Measurements from ENCODE around the gene FAM222A.

FAM222A gene

DNA sequence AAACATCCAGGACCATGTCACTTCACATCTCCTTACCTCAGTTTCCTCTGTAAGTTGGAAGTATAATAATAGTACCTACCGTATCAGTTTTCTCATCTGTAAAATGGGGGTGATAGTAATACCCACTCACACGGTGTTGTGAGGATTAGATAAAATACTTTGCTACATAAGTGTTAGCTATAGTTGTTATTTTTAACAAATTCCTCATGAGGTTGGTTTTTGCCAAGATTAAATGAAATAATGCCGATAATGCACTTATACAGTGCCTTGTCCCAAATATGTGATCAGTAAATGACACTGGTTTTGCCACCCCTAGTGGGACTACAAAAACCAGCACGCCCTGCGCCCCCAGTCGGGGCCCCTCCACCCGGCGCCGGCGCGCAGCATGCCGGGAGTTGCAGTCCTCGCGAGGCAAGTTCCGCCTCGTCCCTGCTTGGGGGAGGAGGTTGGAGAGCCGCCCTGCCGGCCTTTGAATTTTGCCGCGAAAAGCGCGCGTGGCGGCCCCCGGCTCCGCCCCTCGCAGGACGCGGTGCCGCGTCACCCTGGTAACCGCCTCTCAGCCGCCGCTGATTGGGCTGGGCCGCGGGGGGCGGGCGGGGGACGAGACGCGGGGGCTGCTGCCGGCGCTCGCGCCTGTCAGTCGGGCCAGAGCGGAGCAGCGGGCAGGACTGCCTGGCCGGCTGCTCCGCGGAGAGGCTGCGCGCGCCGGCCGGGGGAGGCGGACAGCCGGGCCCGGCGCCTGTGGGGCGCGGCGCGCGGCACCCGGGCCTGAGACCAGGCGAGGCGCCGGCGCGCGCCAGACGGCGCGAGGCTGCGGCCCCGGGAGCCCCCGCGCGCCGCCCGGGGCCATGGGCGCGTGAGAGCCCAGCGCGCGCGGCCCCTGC lies at the start of gene FAM222A:
TSS of gene FAM222A (plus strand) at position 639 of the 884 bp plus-strand sequence. CDS start 30,322 bp downstream, outside the sequence.
- DNase-seq: peak; percentile 78

- DNase-seq: no peak
Observed at GRCh38 chr12:109664402-109664801, 49.2 kb upstream of the FAM222A start.

DNA sequence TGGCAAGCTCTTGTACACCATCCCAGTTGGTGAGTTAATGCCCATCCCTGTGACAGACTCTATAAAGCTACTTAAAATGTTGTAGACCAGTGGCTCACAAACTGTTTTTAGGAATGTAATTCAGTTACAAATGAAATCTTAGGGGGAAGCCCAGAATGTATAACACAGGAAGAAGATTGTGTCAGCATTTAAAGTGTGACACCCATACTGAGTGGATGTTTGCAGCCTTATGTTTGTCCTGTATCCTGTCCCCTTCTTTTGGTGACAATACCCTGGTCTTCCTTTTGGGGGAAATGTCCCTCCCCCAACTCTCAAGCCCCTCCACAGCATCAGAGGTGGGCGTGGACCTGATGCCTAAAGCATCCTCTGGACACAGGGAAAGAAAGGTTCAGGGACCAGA lies 47.6 kb upstream of the FAM222A start:
- DNase-seq: no peak

GRCh38 chr12:109670731-109671130 lies 42.9 kb upstream of the FAM222A start:
- DNase-seq: no peak

DNA sequence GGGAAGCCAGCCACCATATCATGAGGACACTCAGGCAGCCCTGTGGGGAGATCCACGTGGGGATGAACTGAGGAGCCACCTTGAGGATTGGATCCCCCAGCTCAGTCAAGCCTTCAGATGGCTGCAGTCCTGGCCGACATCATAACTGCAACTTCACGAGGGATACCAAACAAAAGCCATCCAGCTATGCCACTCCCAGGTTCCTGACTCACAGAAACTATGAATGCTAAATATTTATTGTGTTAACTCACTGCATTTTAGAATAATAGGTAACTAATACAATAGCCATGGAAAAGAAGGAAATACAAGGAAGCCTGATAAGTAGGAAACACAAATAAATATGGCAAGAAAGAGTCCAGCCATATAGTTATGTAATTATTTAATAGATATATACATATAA lies 42.1 kb upstream of the FAM222A start:
- no peak for DNase-seq

GRCh38 chr12:109673379-109673778 lies 40.2 kb upstream of the FAM222A start:
- no peak for DNase-seq

- DNase-seq: no peak
Observed at GRCh38 chr12:109673884-109674283, 39.7 kb upstream of the FAM222A start.

GRCh38 chr12:109675411-109675810 lies 38.2 kb upstream of the FAM222A start:
- no peak for DNase-seq

DNA sequence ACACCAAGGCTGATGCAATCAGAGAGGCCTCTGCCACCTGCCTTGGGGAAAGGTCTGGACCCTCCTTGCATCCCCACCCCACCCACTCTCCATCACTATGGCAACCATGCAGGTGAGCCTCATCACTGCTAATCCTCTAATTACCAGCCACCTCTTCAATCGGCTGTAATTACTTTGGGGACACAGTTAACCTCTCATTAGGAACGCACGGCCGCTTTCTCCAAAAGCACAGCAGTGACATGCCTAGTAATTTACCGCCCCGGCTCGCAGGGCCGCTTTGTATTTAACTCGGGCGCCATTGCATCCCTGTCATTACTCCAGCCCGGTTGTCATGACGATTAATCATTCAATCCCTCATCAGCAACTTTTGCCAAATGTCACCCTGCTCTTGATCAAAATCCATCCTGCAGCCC lies 36.3 kb upstream of the FAM222A start:
- no peak for DNase-seq

DNA sequence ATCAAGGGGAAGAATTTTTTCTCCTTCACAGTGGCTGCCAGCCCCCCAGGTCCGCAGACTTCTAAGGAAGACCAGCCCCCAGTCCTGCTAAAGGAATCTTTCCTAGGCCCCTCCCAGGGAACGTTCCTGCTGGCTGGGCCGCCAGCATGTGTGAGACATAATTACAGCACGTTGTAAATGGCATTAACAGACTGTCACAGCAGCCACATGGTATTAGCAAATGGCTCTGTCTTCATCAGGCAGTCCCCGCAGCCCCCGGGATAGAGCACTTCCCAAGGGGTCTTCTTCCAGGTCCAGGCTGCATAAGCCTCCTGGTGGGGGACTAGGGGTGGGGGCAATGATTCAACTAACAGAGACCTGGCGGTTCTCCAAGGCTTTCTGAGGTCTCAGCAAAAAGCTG lies 34.9 kb upstream of the FAM222A start:
- no peak for DNase-seq

DNA sequence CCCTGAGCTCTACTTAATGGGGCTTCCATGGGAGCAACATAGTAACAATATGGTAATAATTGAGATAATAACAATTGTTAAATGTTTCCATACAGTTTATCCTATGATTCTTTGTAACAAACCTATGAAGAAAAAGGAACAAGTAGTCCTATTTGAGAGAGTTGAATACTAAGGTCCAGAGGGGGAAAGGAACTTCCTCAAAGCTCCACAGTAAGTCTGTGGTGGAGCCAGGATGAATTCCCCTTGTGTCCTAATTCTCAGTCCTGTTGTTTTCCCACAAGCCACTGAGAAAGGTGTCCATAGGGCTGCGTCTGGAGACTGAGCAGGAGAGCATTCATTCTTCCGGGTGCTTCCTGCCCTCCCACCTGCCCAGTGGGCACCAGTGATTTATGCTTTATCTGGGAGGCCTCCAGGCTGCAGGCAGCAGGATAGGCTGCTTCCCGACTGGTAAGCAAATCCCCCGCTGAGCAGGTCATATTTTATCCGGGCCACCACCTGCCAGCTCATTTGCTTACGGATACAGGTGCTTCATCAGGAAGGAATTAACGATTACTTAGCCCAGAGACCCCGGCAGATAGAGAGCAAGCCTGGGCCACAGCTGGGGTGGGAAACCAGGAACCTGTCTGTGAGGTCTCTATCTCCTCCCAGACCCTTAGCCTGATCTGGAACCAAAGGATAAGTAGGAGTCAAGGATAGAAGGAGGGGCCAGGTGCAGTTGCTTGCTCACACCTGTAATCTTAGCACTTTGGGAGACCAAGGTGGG lies 33.9 kb upstream of the FAM222A start:
- no peak for DNase-seq

- no peak for DNase-seq
Observed at GRCh38 chr12:109680264-109681005, 33.2 kb upstream of the FAM222A start.

- no peak for DNase-seq
Observed at GRCh38 chr12:109681986-109682707, 31.5 kb upstream of the FAM222A start.

GRCh38 chr12:109682708-109683060 lies 30.9 kb upstream of the FAM222A start:
- no peak for DNase-seq

- DNase-seq: no peak
Observed at GRCh38 chr12:109683316-109683715, 30.3 kb upstream of the FAM222A start.

DNA sequence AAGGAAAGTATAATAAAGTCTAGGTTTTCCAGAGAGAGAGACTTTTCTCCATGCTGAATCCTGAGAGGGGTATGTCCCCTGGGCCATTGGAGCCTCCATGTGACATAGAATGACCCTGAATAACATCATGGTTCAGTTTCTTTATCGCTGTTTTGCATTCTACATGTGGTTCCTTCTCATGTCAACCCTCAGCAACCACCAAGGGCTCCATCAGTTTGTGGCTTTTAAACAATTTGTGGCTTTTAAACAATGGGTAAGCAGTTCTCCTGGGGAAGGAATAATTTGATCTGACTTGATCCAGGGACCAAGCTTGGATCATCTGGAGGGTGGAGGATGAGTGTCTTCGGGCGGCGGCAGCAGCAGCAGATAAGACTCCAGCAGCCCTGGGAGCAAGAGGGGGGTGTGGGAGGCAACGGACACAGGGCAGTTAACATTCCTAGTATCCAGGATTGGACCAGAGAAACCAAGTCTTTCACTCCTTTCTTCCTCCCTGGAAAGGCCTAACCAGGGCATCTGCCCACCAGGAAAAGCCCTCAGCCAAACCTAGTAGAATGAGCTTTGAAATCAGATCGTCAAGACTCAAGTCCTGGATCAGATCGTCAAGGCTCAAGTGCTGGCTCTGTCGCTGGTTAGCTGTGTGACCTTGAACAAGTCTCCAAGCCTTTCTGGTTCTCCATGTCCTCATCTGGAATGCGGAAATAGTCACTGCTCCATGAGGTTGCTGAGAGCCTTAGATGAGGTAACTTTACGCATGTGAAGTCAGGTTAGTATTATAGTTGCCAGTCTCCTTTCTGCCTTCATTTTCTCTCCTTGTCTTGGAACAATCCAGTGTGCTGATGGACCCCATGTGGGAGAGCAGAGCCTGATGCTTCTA lies 27.8 kb upstream of the FAM222A start:
- no peak for DNase-seq

DNA sequence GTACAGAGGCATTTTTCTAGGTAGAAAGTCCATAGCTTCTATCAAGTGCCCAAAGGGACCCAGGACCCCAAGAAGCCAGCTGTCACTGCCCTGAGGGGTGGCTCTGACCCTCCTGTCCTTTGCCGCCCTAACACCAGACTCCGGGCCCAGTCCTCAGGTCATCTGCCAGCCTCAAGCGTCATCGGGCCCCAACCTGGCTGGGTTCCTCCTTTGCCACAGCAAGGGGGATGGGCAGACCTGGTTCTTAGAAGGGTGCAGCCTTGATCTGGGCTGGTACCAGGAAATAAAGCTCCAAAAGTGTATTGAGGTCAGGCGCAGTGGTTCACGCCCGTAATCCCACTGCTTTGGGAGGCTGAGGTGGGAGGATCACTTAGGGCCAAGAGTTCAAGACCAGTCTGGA lies 27.1 kb upstream of the FAM222A start:
- DNase-seq: no peak

- no peak for DNase-seq
Observed at GRCh38 chr12:109687250-109687649, 26.4 kb upstream of the FAM222A start.

GRCh38 chr12:109689426-109689825 lies 24.2 kb upstream of the FAM222A start:
- DNase-seq: no peak

- no peak for DNase-seq
Observed at GRCh38 chr12:109693160-109693559, 20.5 kb upstream of the FAM222A start.
